Liver (tissue), 9 donors: ENCODE data around the gene RAB13. TPM values are rescaled to one million over a fixed set of nuclear protein-coding genes. Genes with fewer than 3 reads are reported as not detected.

ENCODE experiments used
- DNase-seq: peaks from one replicate; pipeline ENCODE4 v3.0.0-alpha.2; 2017; ENCODE audit warnings: low spot score
- H3K27ac ChIP-seq, 2 donors: one replicate each; pipeline ENCODE4 v1.7.0; 2013; ENCODE audit warnings: inconsistent platforms in 2 of 2, low read length in 2 of 2, control low read depth in 1 of 2, low read depth in 1 of 2, mild to moderate bottlenecking in 1 of 2
- H3K27me3 ChIP-seq, 4 donors: one replicate each; pipeline versions ENCODE4 v1.6.1 to v1.7.0; 2013; ENCODE audit warnings: low read length in 3 of 4, inconsistent platforms in 1 of 4, mild to moderate bottlenecking in 1 of 4, moderate library complexity in 1 of 4; ENCODE audit not compliant: control insufficient read depth in 4 of 4, insufficient read depth in 4 of 4
- H3K36me3 ChIP-seq, 4 donors: one replicate each; pipeline versions ENCODE4 v1.6.1 to v1.7.0; 2013; ENCODE audit warnings: low read length in 3 of 4, mild to moderate bottlenecking in 3 of 4, low read depth in 1 of 4, moderate library complexity in 1 of 4; ENCODE audit not compliant: control insufficient read depth in 4 of 4, insufficient read depth in 3 of 4
- H3K4me1 ChIP-seq, 4 donors: one replicate each; pipeline versions ENCODE4 v1.6.1 to v1.7.0; 2013; ENCODE audit warnings: low read length in 3 of 4, mild to moderate bottlenecking in 3 of 4, moderate library complexity in 1 of 4; ENCODE audit not compliant: control insufficient read depth in 4 of 4, insufficient read depth in 4 of 4
- H3K4me3 ChIP-seq, 3 donors: one replicate each; pipeline versions ENCODE4 v1.6.1 to v1.7.0; 2013; ENCODE audit warnings: low read length in 3 of 3, control low read depth in 1 of 3, low read depth in 1 of 3, mild to moderate bottlenecking in 1 of 3
- H3K9ac ChIP-seq, 2 donors: one replicate each; pipeline ENCODE4 v1.7.0; 2013; ENCODE audit warnings: low read length in 2 of 2, mild to moderate bottlenecking in 2 of 2, moderate library complexity in 2 of 2, control low read depth in 1 of 2, low read depth in 1 of 2
- H3K9me3 ChIP-seq, 4 donors: one replicate each; pipeline versions ENCODE4 v1.6.1 to v1.7.0; 2013; ENCODE audit warnings: low read length in 3 of 4; ENCODE audit not compliant: control insufficient read depth in 4 of 4
- ATF3 ChIP-seq: IDR thresholded peaks from 2 replicates; pipeline ENCODE4 v1.6.1; 2016; ENCODE audit warnings: antibody characterized with exemption
- CTCF ChIP-seq: fragments of 150-350 bp; IDR thresholded peaks from 2 replicates; pipeline ENCODE4 v1.5.1; 2017; ENCODE audit warnings: improper control_type of control experiment, low read depth, low read length; ENCODE audit not compliant: missing input control
- EGR1 ChIP-seq, 2 donors: IDR thresholded peaks; 2 replicates each; pipeline ENCODE4 v1.6.1; 2016 to 2018; ENCODE audit warnings: antibody characterized with exemption in 2 of 2, low read depth in 2 of 2
- FOXA1 ChIP-seq: IDR thresholded peaks from 2 replicates; pipeline ENCODE4 v1.6.1; 2016; ENCODE audit warnings: antibody characterized with exemption
- FOXA2 ChIP-seq: IDR thresholded peaks from 2 replicates; pipeline ENCODE4 v1.6.1; 2016; ENCODE audit warnings: antibody characterized with exemption
- GABPA ChIP-seq, 2 donors: IDR thresholded peaks in 1 of 2; conservative IDR thresholded peaks in 1 of 2; 2 replicates each; pipeline ENCODE4 v1.6.1; 2016; ENCODE audit warnings: antibody characterized with exemption in 2 of 2, mild to moderate bottlenecking in 1 of 2, moderate library complexity in 1 of 2
- HNF4A ChIP-seq, 2 donors: conservative IDR thresholded peaks; 2 replicates each; pipeline ENCODE4 v1.6.1; 2016; ENCODE audit warnings: antibody characterized with exemption in 2 of 2, mild to moderate bottlenecking in 2 of 2
- HNF4G ChIP-seq: IDR thresholded peaks from 2 replicates; pipeline ENCODE4 v1.6.1; 2016; ENCODE audit warnings: antibody characterized with exemption
- NR2F2 ChIP-seq: IDR thresholded peaks from 2 replicates; pipeline ENCODE4 v1.6.1; 2016; ENCODE audit warnings: antibody characterized with exemption
- RAD21 ChIP-seq, 2 donors: IDR thresholded peaks; 2 replicates each; pipeline ENCODE4 v1.6.1; 2016; ENCODE audit warnings: antibody characterized with exemption in 2 of 2, mild to moderate bottlenecking in 2 of 2
- REST ChIP-seq: IDR thresholded peaks from 2 replicates; pipeline ENCODE4 v1.6.1; 2016; ENCODE audit warnings: antibody characterized with exemption, mild to moderate bottlenecking
- RXRA ChIP-seq, 2 donors: IDR thresholded peaks; 2 replicates each; pipeline ENCODE4 v1.6.1; 2017 to 2018; ENCODE audit warnings: antibody characterized with exemption in 2 of 2, mild to moderate bottlenecking in 1 of 2
- SP1 ChIP-seq: IDR thresholded peaks from 2 replicates; pipeline ENCODE4 v1.6.1; 2018; ENCODE audit warnings: antibody characterized with exemption, mild to moderate bottlenecking
- TAF1 ChIP-seq: conservative IDR thresholded peaks from 2 replicates; pipeline ENCODE4 v1.6.1; 2016; ENCODE audit warnings: antibody characterized with exemption, mild to moderate bottlenecking
- YY1 ChIP-seq: IDR thresholded peaks from 2 replicates; pipeline ENCODE4 v1.6.1; 2016; ENCODE audit warnings: antibody characterized with exemption, mild to moderate bottlenecking
- ZBTB33 ChIP-seq: IDR thresholded peaks from 2 replicates; pipeline ENCODE4 v1.6.1; 2016; ENCODE audit warnings: antibody characterized with exemption
- WGBS: extraction: QIAGEN DNeasy Blood & Tissue Kit; methylation state at CpG from one replicate; pipeline ENCODE4 v1.1.7; 2013; 5-methylcytosine and 5-hydroxymethylcytosine counted together
- polyA plus RNA-seq, 2 donors: library from polyadenylated mRNA; stranded (reverse) in 1 of 2; unstranded in 1 of 2; fragments of 200-250 nt in 1 of 2; fragments of >200 nt in 1 of 2; fragmentation: Nextera tagmentation in 1 of 2; extraction: Ambion mirVana in 1 of 2; gene quantifications; one replicate each; pipeline versions ENCODE4 v1.2.1 to v1.2.3, GENCODE V29; 2013 to 2015
- total RNA-seq, 2 donors: library from RNA; depleted of rRNA; stranded (reverse); fragments of >200 nt; gene quantifications; one replicate each; pipeline ENCODE4 v1.2.3, GENCODE V29; 2014
- TF ChIP-seq, protein P1 (sequence below): IDR thresholded peaks from 2 replicates; pipeline ENCODE4 v1.6.1; 2016; ENCODE audit warnings: antibody characterized with exemption
- donor health status: healthy.
- donor health status: healthy.
- donor health status: healthy.
- donor health status: healthy.
- donor health status: healthy.

RAB13 gene
- total and polyA plus RNA-seq, 4 donors, result 18.0 to 72.9 (median 32.5) TPM

DNA sequence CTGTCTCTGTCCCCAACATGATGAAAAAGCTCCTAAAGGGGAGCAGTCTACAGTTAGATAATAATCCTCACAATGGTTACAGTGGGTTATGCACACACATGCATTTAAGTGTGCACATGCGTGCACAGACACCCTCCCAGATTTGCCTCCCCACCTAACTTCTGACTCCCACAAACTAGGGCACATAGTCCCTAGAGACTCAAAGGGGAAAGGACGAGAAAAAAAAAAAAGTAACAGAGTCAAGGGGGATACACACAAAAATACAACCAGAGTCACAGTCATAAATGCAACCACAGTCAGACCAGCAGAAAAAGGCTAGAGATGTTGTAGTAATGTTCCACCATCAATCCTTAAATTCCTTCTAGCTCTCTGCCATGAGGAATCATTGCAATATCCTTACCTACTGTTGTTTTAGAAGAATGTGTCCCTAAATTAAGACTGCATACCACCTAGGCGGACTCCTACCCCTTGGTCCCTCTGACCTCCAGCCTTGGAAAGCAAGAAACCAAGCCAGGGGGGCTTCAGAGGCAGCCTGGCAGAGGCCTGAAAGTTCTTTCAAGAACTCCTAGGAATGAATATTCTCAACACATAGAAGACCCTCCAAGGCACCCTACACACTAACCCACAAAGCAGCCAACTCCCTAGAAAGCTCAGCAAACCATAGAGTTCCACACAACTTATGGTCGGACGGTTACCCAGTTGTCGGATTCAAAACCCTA lies 29.0 kb downstream of the RAB13 start:
- no peaks in the 10 kb centered on the region for H3K9me3 ChIP-seq
- TF ChIP-seq, protein P1, sequence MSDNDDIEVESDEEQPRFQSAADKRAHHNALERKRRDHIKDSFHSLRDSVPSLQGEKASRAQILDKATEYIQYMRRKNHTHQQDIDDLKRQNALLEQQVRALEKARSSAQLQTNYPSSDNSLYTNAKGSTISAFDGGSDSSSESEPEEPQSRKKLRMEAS, result no peak
- TF ChIP-seq CTCF (no peak), RAD21 (IDR thresholded peaks at IDR 0.05) (no peak), ZBTB33 (no peak), REST (no peak), EGR1 (IDR thresholded peaks at IDR 0.05; ENCODE audit: low read depth in 2 of 2) (no peak), YY1 (no peak), RXRA (IDR thresholded peaks at IDR 0.05) (no peak), HNF4G (no peak), ATF3 (no peak), TAF1 (no peak), GABPA (IDR thresholded peaks at IDR 0.05 in 1 of 2, conservative IDR thresholded peaks at IDR 0.05 in 1 of 2) (no peak), FOXA1 (no peak), FOXA2 (no peak), NR2F2 (no peak), HNF4A (conservative IDR thresholded peaks at IDR 0.05) (no peak), SP1 (no peak)
- peak overlapping the region; percentile 91 to 94 for H3K27ac ChIP-seq
- no peak for DNase-seq
- WGBS, result 34% methylated on average over 6 of the region's 6 CpGs
- no peaks in the 10 kb centered on the region for H3K27me3 ChIP-seq
- peak overlapping the region; percentile 68 to 99 (median 89) for H3K4me3 ChIP-seq
- peaks cover 11 to 62% (median 50%) of the 10 kb centered on the region in 4 donors for H3K4me1 ChIP-seq
- peaks cover 0 to 12% (median 6%) of the 10 kb centered on the region in 4 donors for H3K36me3 ChIP-seq
- peak overlapping the region; percentile 73 to 89 for H3K9ac ChIP-seq
